ENCODE results near the gene FADS2.

Gene FADS2

DNA sequence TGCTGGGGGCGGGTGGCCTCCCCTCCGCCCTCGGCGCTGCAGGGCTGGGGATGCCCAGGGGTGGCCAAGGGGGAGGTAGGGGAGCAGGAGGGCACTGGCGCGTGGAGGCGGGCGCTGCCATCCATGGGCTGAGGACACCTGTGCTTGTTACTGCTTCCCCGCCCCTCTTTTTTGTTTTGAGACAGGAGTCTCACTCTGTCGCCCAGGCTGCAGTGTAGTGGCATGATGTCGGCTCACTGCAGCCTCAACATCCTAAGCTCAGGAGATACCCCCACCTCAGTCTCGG, 63.9 kb downstream of the FADS2 start:
- TF ChIP-seq CTCF (IDR thresholded peaks at IDR 0.05), result peak; percentile 13; the same call in 1 of the 2 replicates

GRCh38 chr11:61893981-61894380, 65.9 kb downstream of the FADS2 start:
- TF ChIP-seq CTCF (IDR thresholded peaks at IDR 0.05), result no peak

GRCh38 chr11:61895046-61895717, 67.1 kb downstream of the FADS2 start:
- TF ChIP-seq CTCF (IDR thresholded peaks at IDR 0.05), result no peak

DNA sequence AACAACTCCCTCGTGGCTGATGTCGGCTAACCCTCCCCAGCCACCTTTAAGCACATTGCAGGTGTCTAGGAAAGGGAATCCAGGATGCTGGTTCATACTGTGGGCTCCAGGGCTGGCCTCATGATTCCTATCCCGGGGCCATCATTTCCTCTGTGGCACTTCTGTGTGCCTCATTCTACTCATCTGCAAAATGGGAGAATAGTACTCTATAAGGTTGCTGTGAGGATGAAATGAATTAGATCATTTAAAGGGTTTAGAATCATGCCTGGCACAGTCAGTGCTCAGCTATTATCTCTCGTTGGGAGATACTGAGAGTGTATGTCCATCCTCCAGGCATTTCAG, 67.6 kb downstream of the FADS2 start:
- no peak for TF ChIP-seq CTCF (IDR thresholded peaks at IDR 0.05)

DNA sequence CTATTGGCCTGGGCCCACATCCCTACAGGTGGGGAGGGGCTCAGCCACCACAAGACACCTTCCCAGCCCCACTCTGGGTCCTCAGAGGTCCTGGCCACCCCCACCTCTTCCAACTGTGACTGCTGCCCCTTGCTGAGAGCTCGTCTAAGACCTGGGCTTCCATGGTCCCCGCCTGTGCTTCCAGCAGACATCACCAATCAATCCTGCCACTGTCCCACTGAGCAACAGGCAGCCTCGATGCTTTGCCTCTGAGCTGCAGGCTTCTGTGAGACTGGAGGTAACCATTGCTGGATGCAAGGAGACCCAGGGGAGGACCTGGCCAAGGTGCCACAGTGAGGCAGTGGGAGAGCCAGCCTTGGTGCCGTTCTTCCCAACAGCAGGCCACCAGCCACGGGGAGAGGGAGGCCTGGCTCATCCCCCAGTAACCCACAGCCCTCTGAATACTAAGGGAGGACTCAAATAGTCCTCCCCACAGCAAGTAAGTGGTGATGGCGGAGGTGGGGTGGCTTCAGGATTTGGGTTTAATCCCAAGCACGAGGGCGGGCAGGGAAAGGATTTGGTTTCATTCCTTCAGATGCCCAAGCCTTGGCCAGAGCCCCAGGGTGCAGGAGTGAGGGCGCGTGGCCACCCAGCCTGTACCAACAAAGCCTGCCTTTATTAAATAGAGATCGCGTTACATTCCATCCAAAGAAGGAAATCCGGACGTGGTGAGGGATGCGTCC, 68.7 kb downstream of the FADS2 start:
- TF ChIP-seq CTCF (IDR thresholded peaks at IDR 0.05), result no peak

GRCh38 chr11:61897387-61898246, 69.5 kb downstream of the FADS2 start:
- peak; percentile 89 for TF ChIP-seq CTCF (IDR thresholded peaks at IDR 0.05)

- no peak for TF ChIP-seq CTCF (IDR thresholded peaks at IDR 0.05)
These were observed 70.1 kb downstream of the FADS2 start for GRCh38 chr11:61898247-61898582.
